C4-2B (cell line): ENCODE results near the gene DDX54.

Experiments used
- ZFX ChIP-seq: fragments of 450-650 bp; IDR thresholded peaks from 2 replicates; pipeline ENCODE4 v1.6.1; 2017
- TF ChIP-seq, protein P1 (sequence below): fragments of 450-650 bp; conservative IDR thresholded peaks from 2 replicates; pipeline ENCODE4 v1.5.1; 2017; ENCODE audit warnings: mild to moderate bottlenecking

DNA sequence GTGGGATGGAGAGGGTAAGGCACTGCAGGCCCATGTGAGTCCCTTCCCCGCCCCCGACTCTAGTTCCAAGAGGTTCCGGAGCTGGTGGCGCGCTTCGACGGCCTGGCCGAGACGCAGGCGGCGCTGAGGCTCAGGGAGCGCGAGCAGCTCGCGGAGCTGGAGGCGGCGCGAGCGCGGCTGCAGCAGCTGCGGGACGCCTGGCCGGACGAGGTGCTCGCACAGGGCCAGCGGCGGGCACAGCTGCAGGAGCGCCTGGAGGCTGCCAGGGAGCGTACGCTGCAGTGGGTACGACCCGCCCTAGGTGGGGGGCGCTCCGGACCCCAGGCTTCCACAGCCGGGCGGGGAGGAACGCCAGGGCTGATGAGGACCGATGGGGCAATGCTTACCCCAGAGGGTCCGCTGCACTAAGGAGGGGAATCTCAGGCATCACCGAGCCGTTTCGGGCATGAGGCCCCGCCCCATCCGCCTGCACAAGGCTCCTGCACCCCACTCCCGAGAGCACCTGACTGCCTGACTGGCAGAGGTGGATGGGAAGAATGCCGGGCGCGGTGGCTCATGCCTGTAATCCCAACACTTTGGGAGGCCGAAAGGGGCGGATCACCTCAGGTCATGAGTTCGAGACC lies 30.8 kb downstream of the DDX54 start:
- TF ChIP-seq, protein P1, sequence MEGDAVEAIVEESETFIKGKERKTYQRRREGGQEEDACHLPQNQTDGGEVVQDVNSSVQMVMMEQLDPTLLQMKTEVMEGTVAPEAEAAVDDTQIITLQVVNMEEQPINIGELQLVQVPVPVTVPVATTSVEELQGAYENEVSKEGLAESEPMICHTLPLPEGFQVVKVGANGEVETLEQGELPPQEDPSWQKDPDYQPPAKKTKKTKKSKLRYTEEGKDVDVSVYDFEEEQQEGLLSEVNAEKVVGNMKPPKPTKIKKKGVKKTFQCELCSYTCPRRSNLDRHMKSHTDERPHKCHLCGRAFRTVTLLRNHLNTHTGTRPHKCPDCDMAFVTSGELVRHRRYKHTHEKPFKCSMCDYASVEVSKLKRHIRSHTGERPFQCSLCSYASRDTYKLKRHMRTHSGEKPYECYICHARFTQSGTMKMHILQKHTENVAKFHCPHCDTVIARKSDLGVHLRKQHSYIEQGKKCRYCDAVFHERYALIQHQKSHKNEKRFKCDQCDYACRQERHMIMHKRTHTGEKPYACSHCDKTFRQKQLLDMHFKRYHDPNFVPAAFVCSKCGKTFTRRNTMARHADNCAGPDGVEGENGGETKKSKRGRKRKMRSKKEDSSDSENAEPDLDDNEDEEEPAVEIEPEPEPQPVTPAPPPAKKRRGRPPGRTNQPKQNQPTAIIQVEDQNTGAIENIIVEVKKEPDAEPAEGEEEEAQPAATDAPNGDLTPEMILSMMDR: no peak
- no peak for TF ChIP-seq ZFX
